ENCODE measurements around the gene PODXL2. TPM values are rescaled to one million over a fixed set of nuclear protein-coding genes. Genes with fewer than 3 reads are reported as not detected.

Gene PODXL2
- total and polyA plus RNA-seq, 2 donors (not counting 1 experiment from before 2014, with no cell fraction given), result 3.1 to 4.0 TPM

DNA sequence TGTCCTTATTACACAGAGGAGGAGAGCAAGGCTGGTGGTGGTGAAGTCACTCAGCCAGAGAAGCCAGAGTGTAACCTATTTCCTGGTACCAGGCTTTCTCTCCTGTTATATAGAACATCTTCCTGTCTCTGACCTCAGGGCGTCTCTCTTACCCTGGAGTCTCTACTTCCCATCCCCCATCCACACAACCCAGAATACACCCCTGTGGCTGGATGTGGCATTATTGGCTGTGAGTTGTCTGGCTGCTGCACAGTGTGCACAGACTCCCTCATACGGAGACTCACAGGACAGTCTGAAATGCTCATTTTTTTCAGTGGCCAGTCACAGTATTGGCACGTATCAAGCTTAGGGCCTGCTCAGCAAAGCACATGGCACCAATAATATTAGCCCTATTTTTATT, 8.6 kb downstream of the PODXL2 start:
- Mint-ChIP-seq H3K27me3 (no peaks in the 10 kb centered on the region), H3K27ac (no peak overlapping the region), H3K9me3 (ENCODE audit: insufficient read depth) (no peaks in the 10 kb centered on the region), H3K4me1 (no peaks in the 10 kb centered on the region), H3K4me3 (no peak overlapping the region)
- WGBS (ENCODE audit: insufficient coverage), result 94% methylated on average over 2 of the region's 3 CpGs
- intact Hi-C loops (cut with micrococcal nuclease), result no loop called here
- H3K4me1 ChIP-seq (ENCODE audit: control insufficient read depth in 2 of 2, insufficient read depth in 2 of 2, low read length in 2 of 2), result no peaks in the 10 kb centered on the region
- no peak overlapping the region for H2AFZ ChIP-seq (ENCODE audit: insufficient read depth, low read depth, low read length, poor library complexity, severe bottlenecking)
- no peaks in the 10 kb centered on the region for H3K9me3 ChIP-seq (ENCODE audit: control extremely low read depth in 1 of 3, control insufficient read depth in 2 of 3, insufficient read depth in 1 of 3, low read length in 2 of 3)
- no peak overlapping the region for H3K4me2 ChIP-seq (replicated peaks; ENCODE audit: low read depth, low read length, poor library complexity, severe bottlenecking)
- no peak overlapping the region for H3K27ac ChIP-seq (ENCODE audit: low read length in 2 of 2)
- no peak overlapping the region for H3K9ac ChIP-seq (ENCODE audit: low read length)
- no peak for ATAC-seq (ENCODE audit: low read depth)
- H3K79me2 ChIP-seq (ENCODE audit: control insufficient read depth, insufficient read depth, low read length), result no peaks in the 10 kb centered on the region
- ChIA-PET CTCF (no interaction called here), POLR2A (no interaction called here)
- H3K36me3 ChIP-seq (replicated peaks in 1 of 2; ENCODE audit: control extremely low read depth in 1 of 2, control insufficient read depth in 1 of 2, extremely low read depth in 1 of 2, insufficient read depth in 2 of 2, low read length in 1 of 2), result no peaks in the 10 kb centered on the region
- H3K4me3 ChIP-seq (ENCODE audit: control extremely low read depth in 1 of 5, extremely low read depth in 1 of 5, insufficient read depth in 1 of 5, low read depth in 2 of 5, low read length in 4 of 5), result no peak overlapping the region
- no peaks in the 10 kb centered on the region for H4K20me1 ChIP-seq (ENCODE audit: control insufficient read depth, insufficient read depth, low read length, poor library complexity, severe bottlenecking)
- DNase-seq, result no peak
- no peak for TF ChIP-seq EZH2 (IDR thresholded peaks at IDR 0.05; ENCODE audit: borderline replicate concordance, insufficient read depth, low read depth, low read length, poor library complexity, severe bottlenecking)
- TF ChIP-seq, protein P1, sequence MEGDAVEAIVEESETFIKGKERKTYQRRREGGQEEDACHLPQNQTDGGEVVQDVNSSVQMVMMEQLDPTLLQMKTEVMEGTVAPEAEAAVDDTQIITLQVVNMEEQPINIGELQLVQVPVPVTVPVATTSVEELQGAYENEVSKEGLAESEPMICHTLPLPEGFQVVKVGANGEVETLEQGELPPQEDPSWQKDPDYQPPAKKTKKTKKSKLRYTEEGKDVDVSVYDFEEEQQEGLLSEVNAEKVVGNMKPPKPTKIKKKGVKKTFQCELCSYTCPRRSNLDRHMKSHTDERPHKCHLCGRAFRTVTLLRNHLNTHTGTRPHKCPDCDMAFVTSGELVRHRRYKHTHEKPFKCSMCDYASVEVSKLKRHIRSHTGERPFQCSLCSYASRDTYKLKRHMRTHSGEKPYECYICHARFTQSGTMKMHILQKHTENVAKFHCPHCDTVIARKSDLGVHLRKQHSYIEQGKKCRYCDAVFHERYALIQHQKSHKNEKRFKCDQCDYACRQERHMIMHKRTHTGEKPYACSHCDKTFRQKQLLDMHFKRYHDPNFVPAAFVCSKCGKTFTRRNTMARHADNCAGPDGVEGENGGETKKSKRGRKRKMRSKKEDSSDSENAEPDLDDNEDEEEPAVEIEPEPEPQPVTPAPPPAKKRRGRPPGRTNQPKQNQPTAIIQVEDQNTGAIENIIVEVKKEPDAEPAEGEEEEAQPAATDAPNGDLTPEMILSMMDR (IDR thresholded peaks at IDR 0.05), result no peak
- no peaks in the 10 kb centered on the region for H3K27me3 ChIP-seq (replicated peaks in 1 of 4; ENCODE audit: control extremely low read depth in 1 of 4, control insufficient read depth in 3 of 4, insufficient read depth in 4 of 4, low read length in 3 of 4)

DNA sequence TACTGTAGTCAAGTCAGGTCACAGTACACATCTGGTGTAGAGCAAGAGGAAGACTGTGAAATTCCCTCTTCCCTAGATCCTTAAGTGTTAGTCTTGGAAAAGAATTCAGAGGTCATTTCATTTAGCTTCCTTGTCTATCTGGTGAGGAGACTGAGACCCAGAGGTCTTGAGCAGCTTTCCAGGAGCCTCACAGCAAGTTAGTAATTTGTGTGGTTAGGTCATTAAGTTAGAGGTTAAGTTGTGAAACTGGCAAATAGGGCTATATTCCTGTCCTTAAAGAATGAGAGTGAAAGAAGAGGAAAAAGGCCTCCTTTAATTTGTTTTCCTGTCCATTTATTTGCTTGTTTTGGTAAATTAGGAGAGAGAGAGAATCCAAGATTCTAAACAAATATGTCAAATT, 9.0 kb downstream of the PODXL2 start:
- Histone ChIP-seq H3K9ac (ENCODE audit: low read length) (no peak overlapping the region), H2AFZ (ENCODE audit: insufficient read depth, low read depth, low read length, poor library complexity, severe bottlenecking) (no peak overlapping the region), H3K79me2 (ENCODE audit: control insufficient read depth, insufficient read depth, low read length) (no peaks in the 10 kb centered on the region), H3K9me3 (ENCODE audit: control extremely low read depth in 1 of 3, control insufficient read depth in 2 of 3, insufficient read depth in 1 of 3, low read length in 2 of 3) (no peaks in the 10 kb centered on the region), H3K4me1 (ENCODE audit: control insufficient read depth in 2 of 2, insufficient read depth in 2 of 2, low read length in 2 of 2) (no peaks in the 10 kb centered on the region), H4K20me1 (ENCODE audit: control insufficient read depth, insufficient read depth, low read length, poor library complexity, severe bottlenecking) (no peaks in the 10 kb centered on the region), H3K36me3 (replicated peaks in 1 of 2; ENCODE audit: control extremely low read depth in 1 of 2, control insufficient read depth in 1 of 2, extremely low read depth in 1 of 2, insufficient read depth in 2 of 2, low read length in 1 of 2) (no peaks in the 10 kb centered on the region), H3K4me2 (replicated peaks; ENCODE audit: low read depth, low read length, poor library complexity, severe bottlenecking) (no peak overlapping the region), H3K27me3 (replicated peaks in 1 of 4; ENCODE audit: control extremely low read depth in 1 of 4, control insufficient read depth in 3 of 4, insufficient read depth in 4 of 4, low read length in 3 of 4) (no peaks in the 10 kb centered on the region), H3K4me3 (ENCODE audit: control extremely low read depth in 1 of 5, extremely low read depth in 1 of 5, insufficient read depth in 1 of 5, low read depth in 2 of 5, low read length in 4 of 5) (no peak overlapping the region), H3K27ac (ENCODE audit: low read length in 2 of 2) (no peak overlapping the region)
- no peak overlapping the region for H3K27ac Mint-ChIP-seq
- no peaks in the 10 kb centered on the region for H3K9me3 Mint-ChIP-seq (ENCODE audit: insufficient read depth)
- TF ChIP-seq EZH2 (IDR thresholded peaks at IDR 0.05; ENCODE audit: borderline replicate concordance, insufficient read depth, low read depth, low read length, poor library complexity, severe bottlenecking), result no peak
- TF ChIP-seq, protein P1 (IDR thresholded peaks at IDR 0.05), result no peak
- POLR2A ChIA-PET, result no interaction called here
- no peak for ATAC-seq (ENCODE audit: low read depth)
- no peak for DNase-seq
- no peaks in the 10 kb centered on the region for H3K27me3 Mint-ChIP-seq
- intact Hi-C loops (cut with micrococcal nuclease), result no loop called here
- H3K4me3 Mint-ChIP-seq, result no peak overlapping the region
- no peaks in the 10 kb centered on the region for H3K4me1 Mint-ChIP-seq
- CTCF ChIA-PET, result no interaction called here

Data from B cell (primary cell).